WTC11 (cell line): ENCODE data around the gene HMGXB3. TPM values are rescaled to one million over a fixed set of nuclear protein-coding genes. Genes with fewer than 3 reads are reported as not detected.
A peak's percentile ranks its signal among the peaks of the same experiment; 100 is the strongest.

Experiments used
- ATAC-seq: fragments of 200-7000 bp; cut with Tn5 transposase; 2 replicates; pipeline ENCODE4 v1.10.0; 2021; ENCODE audit warnings: mild to moderate bottlenecking, moderate library complexity
- CTCF ChIA-PET: fragments of 300-600 bp; sonication (Branson Sonifier 250); formaldehyde crosslinking; loops from one replicate; lab custom pipeline; 2021; ENCODE audit warnings: antibody characterized with exemption; lab: Charles Lee
- POLR2A ChIA-PET: fragments of 350-600 bp; sonication (Branson Sonifier 250); formaldehyde crosslinking; loops from one replicate; lab custom pipeline; 2021; ENCODE audit warnings: antibody characterized with exemption; lab: Charles Lee
- DNase-seq: peaks from one replicate; pipeline ENCODE4 v3.0.0; 2021; ENCODE audit warnings: low spot score
- H3K27ac Mint-ChIP-seq: 2 replicates; pipeline ENCODE4 v1.8.0; 2021; ENCODE audit warnings: mixed read lengths
- H3K27me3 Mint-ChIP-seq: 2 replicates; pipeline ENCODE4 v1.8.0; 2021; ENCODE audit warnings: low read depth, mild to moderate bottlenecking, moderate library complexity, mixed read lengths
- H3K36me3 Mint-ChIP-seq: 2 replicates; pipeline ENCODE4 v1.8.0; 2021; ENCODE audit warnings: mixed read lengths
- H3K4me1 Mint-ChIP-seq: 2 replicates; pipeline ENCODE4 v1.8.0; 2022; ENCODE audit warnings: mixed read lengths
- H3K4me3 Mint-ChIP-seq: 2 replicates; pipeline ENCODE4 v1.8.0; 2021; ENCODE audit warnings: mild to moderate bottlenecking, moderate library complexity, mixed read lengths
- H3K9me3 Mint-ChIP-seq: 2 replicates; pipeline ENCODE4 v1.8.0; 2021; ENCODE audit warnings: mixed read lengths
- ATF1 ChIP-seq: sonication (generic); formaldehyde crosslinking; IDR thresholded peaks from 2 replicates; pipeline ENCODE4 v1.8.1; 2023; ENCODE audit warnings: mild to moderate bottlenecking, moderate library complexity, missing genetic modification reagents
- FOXJ3 ChIP-seq: sonication (generic); formaldehyde crosslinking; IDR thresholded peaks from 2 replicates; pipeline ENCODE4 v1.9.0; 2021; ENCODE audit warnings: missing genetic modification reagents, mild to moderate bottlenecking, borderline replicate concordance
- GABPB1 ChIP-seq: sonication (generic); formaldehyde crosslinking; IDR thresholded peaks from 2 replicates; pipeline ENCODE4 v1.8.1; 2023; ENCODE audit warnings: mild to moderate bottlenecking, missing genetic modification reagents
- GTF2I ChIP-seq: fragments of 250-450 bp; sonication (Bioruptor Pico); conservative IDR thresholded peaks from 2 replicates; pipeline ENCODE4 v1.4.0; 2021; ENCODE audit warnings: mild to moderate bottlenecking
- JAZF1 ChIP-seq: fragments of 250-450 bp; sonication (Bioruptor Pico); IDR thresholded peaks from 2 replicates; pipeline ENCODE4 v1.9.0; 2021; ENCODE audit warnings: moderate library complexity, mild to moderate bottlenecking, inconsistent platforms
- SMAD3 ChIP-seq: sonication (generic); formaldehyde crosslinking; IDR thresholded peaks from 2 replicates; pipeline ENCODE4 v1.8.0; 2022; ENCODE audit warnings: missing genetic modification reagents, mild to moderate bottlenecking, borderline replicate concordance
- ZNF317 ChIP-seq: sonication (generic); formaldehyde crosslinking; IDR thresholded peaks from 2 replicates; pipeline ENCODE4 v1.8.1; 2023; ENCODE audit warnings: low read depth, mild to moderate bottlenecking, moderate library complexity, missing genetic modification reagents, borderline replicate concordance
- ZNF396 ChIP-seq: fragments of 250-450 bp; sonication (Bioruptor Pico); IDR thresholded peaks from 2 replicates; pipeline ENCODE4 v1.8.0; 2021; ENCODE audit warnings: mild to moderate bottlenecking, moderate library complexity, borderline replicate concordance
- total RNA-seq: library from RNA; stranded (reverse); gene quantifications from 3 replicates; pipeline ENCODE4 v1.2.3, GENCODE V29; 2021
- TF ChIP-seq, protein P1 (sequence below): sonication (generic); formaldehyde crosslinking; IDR thresholded peaks from 2 replicates; pipeline ENCODE4 v1.8.1; 2023; ENCODE audit warnings: mild to moderate bottlenecking, missing genetic modification reagents, borderline replicate concordance
- TF ChIP-seq, protein P2 (sequence below): fragments of 250-450 bp; sonication (Bioruptor Pico); IDR thresholded peaks from 2 replicates; pipeline ENCODE4 v1.9.0; 2021; ENCODE audit warnings: mild to moderate bottlenecking
- TF ChIP-seq, protein P3 (sequence below): fragments of 250-450 bp; sonication (Bioruptor Pico); IDR thresholded peaks from 2 replicates; pipeline ENCODE4 v1.9.0; 2021; ENCODE audit warnings: mild to moderate bottlenecking, borderline replicate concordance
- TF ChIP-seq, protein P4 (sequence below): sonication (generic); formaldehyde crosslinking; IDR thresholded peaks from 2 replicates; pipeline ENCODE4 v1.8.1; 2022; ENCODE audit warnings: low read depth, missing genetic modification reagents, borderline replicate concordance
- TF ChIP-seq, protein P5 (sequence below): sonication (generic); formaldehyde crosslinking; IDR thresholded peaks from 2 replicates; pipeline ENCODE4 v1.8.1; 2023; ENCODE audit warnings: mild to moderate bottlenecking, missing genetic modification reagents, moderate library complexity
- TF ChIP-seq, protein P6 (sequence below): sonication (generic); formaldehyde crosslinking; IDR thresholded peaks from 2 replicates; pipeline ENCODE4 v1.8.0; 2022; ENCODE audit warnings: mild to moderate bottlenecking, missing genetic modification reagents
- TF ChIP-seq, protein P7 (sequence below): fragments of 250-450 bp; sonication (Bioruptor Pico); IDR thresholded peaks from 2 replicates; pipeline ENCODE4 v1.9.0; 2021; ENCODE audit warnings: mild to moderate bottlenecking

HMGXB3 gene
- total RNA-seq, 1 experiment from 2014 or later = 31.6 TPM

DNA sequence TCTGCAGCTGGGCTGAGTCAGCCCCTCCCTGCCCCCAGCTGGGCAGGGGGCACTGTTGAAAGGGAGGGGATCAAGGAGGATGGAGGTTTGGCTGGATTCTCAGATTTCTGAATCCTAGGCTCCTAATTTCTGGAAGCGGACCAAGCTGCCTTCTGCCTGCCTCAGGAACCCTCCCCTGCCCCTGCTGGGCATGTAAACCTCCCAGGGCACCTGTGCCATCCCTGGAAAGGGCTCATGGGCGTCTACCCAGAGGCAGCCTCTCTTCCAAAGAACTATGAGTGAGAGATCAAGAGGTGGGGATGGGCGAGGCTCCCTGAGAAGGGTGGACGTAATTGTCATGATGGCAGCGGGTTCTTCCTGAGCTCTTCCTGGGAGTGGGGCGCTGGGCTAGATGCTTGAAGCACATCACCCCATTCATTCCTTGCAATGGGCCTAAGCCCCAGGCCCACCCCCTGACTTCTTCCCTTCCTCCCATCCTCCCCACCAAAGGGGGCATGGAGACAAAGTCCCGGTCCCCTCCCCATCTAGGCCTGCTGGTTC, 64.2 kb downstream of the HMGXB3 start (continued):
- TF ChIP-seq, protein P1, sequence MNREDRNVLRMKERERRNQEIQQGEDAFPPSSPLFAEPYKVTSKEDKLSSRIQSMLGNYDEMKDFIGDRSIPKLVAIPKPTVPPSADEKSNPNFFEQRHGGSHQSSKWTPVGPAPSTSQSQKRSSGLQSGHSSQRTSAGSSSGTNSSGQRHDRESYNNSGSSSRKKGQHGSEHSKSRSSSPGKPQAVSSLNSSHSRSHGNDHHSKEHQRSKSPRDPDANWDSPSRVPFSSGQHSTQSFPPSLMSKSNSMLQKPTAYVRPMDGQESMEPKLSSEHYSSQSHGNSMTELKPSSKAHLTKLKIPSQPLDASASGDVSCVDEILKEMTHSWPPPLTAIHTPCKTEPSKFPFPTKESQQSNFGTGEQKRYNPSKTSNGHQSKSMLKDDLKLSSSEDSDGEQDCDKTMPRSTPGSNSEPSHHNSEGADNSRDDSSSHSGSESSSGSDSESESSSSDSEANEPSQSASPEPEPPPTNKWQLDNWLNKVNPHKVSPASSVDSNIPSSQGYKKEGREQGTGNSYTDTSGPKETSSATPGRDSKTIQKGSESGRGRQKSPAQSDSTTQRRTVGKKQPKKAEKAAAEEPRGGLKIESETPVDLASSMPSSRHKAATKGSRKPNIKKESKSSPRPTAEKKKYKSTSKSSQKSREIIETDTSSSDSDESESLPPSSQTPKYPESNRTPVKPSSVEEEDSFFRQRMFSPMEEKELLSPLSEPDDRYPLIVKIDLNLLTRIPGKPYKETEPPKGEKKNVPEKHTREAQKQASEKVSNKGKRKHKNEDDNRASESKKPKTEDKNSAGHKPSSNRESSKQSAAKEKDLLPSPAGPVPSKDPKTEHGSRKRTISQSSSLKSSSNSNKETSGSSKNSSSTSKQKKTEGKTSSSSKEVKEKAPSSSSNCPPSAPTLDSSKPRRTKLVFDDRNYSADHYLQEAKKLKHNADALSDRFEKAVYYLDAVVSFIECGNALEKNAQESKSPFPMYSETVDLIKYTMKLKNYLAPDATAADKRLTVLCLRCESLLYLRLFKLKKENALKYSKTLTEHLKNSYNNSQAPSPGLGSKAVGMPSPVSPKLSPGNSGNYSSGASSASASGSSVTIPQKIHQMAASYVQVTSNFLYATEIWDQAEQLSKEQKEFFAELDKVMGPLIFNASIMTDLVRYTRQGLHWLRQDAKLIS (CRISPR knock-in tag) = no peak
- TF ChIP-seq, protein P2, sequence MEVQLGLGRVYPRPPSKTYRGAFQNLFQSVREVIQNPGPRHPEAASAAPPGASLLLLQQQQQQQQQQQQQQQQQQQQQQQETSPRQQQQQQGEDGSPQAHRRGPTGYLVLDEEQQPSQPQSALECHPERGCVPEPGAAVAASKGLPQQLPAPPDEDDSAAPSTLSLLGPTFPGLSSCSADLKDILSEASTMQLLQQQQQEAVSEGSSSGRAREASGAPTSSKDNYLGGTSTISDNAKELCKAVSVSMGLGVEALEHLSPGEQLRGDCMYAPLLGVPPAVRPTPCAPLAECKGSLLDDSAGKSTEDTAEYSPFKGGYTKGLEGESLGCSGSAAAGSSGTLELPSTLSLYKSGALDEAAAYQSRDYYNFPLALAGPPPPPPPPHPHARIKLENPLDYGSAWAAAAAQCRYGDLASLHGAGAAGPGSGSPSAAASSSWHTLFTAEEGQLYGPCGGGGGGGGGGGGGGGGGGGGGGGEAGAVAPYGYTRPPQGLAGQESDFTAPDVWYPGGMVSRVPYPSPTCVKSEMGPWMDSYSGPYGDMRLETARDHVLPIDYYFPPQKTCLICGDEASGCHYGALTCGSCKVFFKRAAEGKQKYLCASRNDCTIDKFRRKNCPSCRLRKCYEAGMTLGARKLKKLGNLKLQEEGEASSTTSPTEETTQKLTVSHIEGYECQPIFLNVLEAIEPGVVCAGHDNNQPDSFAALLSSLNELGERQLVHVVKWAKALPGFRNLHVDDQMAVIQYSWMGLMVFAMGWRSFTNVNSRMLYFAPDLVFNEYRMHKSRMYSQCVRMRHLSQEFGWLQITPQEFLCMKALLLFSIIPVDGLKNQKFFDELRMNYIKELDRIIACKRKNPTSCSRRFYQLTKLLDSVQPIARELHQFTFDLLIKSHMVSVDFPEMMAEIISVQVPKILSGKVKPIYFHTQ (CRISPR knock-in tag) = no peak
- TF ChIP-seq GTF2I (no peak), ZNF317 (no peak), ZNF396 (no peak), JAZF1 (CRISPR knock-in tag) (no peak), ATF1 (CRISPR knock-in tag) (no peak)
- TF ChIP-seq, protein P3, sequence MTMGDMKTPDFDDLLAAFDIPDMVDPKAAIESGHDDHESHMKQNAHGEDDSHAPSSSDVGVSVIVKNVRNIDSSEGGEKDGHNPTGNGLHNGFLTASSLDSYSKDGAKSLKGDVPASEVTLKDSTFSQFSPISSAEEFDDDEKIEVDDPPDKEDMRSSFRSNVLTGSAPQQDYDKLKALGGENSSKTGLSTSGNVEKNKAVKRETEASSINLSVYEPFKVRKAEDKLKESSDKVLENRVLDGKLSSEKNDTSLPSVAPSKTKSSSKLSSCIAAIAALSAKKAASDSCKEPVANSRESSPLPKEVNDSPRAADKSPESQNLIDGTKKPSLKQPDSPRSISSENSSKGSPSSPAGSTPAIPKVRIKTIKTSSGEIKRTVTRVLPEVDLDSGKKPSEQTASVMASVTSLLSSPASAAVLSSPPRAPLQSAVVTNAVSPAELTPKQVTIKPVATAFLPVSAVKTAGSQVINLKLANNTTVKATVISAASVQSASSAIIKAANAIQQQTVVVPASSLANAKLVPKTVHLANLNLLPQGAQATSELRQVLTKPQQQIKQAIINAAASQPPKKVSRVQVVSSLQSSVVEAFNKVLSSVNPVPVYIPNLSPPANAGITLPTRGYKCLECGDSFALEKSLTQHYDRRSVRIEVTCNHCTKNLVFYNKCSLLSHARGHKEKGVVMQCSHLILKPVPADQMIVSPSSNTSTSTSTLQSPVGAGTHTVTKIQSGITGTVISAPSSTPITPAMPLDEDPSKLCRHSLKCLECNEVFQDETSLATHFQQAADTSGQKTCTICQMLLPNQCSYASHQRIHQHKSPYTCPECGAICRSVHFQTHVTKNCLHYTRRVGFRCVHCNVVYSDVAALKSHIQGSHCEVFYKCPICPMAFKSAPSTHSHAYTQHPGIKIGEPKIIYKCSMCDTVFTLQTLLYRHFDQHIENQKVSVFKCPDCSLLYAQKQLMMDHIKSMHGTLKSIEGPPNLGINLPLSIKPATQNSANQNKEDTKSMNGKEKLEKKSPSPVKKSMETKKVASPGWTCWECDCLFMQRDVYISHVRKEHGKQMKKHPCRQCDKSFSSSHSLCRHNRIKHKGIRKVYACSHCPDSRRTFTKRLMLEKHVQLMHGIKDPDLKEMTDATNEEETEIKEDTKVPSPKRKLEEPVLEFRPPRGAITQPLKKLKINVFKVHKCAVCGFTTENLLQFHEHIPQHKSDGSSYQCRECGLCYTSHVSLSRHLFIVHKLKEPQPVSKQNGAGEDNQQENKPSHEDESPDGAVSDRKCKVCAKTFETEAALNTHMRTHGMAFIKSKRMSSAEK (CRISPR knock-in tag) = no peak
- TF ChIP-seq, all 79 proteins: peak for 0

DNA sequence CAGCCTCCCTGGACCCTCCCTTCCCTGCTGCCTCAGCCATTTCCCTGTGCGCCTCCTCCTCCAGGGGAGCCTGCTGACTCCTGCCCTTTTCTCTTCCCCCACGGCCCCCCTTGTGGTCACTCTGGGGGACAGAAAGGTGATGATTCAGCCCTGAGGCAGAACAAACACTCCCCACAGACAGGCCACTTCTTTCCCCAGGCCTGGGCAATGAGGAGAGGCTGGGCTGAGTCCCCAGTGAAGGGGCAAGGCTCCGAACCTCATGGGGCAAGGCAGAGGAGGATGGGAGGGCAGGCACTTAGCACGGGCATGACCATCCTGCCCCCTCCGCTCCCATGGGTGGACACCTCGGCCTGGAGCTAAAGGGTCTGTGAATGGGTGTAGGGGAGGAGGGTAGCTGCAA, 64.8 kb downstream of the HMGXB3 start:
- Mint-ChIP-seq H3K9me3 (no peaks in the 10 kb centered on the region), H3K27ac (no peak overlapping the region), H3K27me3 (peaks cover 3% of the 10 kb centered on the region; the same call in 1 of the 2 replicates), H3K4me3 (no peak overlapping the region), H3K4me1 (no peaks in the 10 kb centered on the region), H3K36me3 (no peaks in the 10 kb centered on the region)
- POLR2A ChIA-PET = interaction anchor here (0.6 kb wide), 1 partner anchor 30 kb away, joined by 3 read pairs; no protein-coding TSS in a partner anchor
- CTCF ChIA-PET = interaction anchor here (1.4 to 1.5 kb wide), 2 partner anchors 57 to 97 kb away, joined by 3 read pairs; no protein-coding TSS in a partner anchor
- DNase-seq (no peak), ATAC-seq (peak; percentile 20; the same call in 1 of the 2 replicates)
- TF ChIP-seq GABPB1 (CRISPR knock-in tag) = no peak
- TF ChIP-seq, protein P4, sequence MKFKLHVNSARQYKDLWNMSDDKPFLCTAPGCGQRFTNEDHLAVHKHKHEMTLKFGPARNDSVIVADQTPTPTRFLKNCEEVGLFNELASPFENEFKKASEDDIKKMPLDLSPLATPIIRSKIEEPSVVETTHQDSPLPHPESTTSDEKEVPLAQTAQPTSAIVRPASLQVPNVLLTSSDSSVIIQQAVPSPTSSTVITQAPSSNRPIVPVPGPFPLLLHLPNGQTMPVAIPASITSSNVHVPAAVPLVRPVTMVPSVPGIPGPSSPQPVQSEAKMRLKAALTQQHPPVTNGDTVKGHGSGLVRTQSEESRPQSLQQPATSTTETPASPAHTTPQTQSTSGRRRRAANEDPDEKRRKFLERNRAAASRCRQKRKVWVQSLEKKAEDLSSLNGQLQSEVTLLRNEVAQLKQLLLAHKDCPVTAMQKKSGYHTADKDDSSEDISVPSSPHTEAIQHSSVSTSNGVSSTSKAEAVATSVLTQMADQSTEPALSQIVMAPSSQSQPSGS (CRISPR knock-in tag) = no peak
- no peak for TF ChIP-seq FOXJ3 (CRISPR knock-in tag)
- TF ChIP-seq, protein P2 (CRISPR knock-in tag) = no peak
- TF ChIP-seq SMAD3 (CRISPR knock-in tag) = no peak
- TF ChIP-seq, protein P5, sequence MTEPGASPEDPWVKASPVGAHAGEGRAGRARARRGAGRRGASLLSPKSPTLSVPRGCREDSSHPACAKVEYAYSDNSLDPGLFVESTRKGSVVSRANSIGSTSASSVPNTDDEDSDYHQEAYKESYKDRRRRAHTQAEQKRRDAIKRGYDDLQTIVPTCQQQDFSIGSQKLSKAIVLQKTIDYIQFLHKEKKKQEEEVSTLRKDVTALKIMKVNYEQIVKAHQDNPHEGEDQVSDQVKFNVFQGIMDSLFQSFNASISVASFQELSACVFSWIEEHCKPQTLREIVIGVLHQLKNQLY (CRISPR knock-in tag) = no peak
- TF ChIP-seq, protein P6, sequence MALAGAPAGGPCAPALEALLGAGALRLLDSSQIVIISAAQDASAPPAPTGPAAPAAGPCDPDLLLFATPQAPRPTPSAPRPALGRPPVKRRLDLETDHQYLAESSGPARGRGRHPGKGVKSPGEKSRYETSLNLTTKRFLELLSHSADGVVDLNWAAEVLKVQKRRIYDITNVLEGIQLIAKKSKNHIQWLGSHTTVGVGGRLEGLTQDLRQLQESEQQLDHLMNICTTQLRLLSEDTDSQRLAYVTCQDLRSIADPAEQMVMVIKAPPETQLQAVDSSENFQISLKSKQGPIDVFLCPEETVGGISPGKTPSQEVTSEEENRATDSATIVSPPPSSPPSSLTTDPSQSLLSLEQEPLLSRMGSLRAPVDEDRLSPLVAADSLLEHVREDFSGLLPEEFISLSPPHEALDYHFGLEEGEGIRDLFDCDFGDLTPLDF (CRISPR knock-in tag) = no peak
- TF ChIP-seq, protein P7, sequence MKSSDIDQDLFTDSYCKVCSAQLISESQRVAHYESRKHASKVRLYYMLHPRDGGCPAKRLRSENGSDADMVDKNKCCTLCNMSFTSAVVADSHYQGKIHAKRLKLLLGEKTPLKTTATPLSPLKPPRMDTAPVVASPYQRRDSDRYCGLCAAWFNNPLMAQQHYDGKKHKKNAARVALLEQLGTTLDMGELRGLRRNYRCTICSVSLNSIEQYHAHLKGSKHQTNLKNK (CRISPR knock-in tag) = no peak
